Mesothelial cell of epicardium (in vitro differentiated cells): ENCODE results near the gene NLK. TPM values are rescaled to one million over a fixed set of nuclear protein-coding genes. Genes with fewer than 3 reads are reported as not detected.

Experiments used
- DNase-seq, 2 experiments: peaks; one replicate each; pipeline ENCODE4 v3.0.0; 2021; ENCODE audit warnings: low spot score in 2 of 2; ENCODE audit not compliant: unreplicated experiment in 2 of 2
- H3K27ac Mint-ChIP-seq: 2 replicates; pipeline ENCODE4 v1.8.0; 2021; ENCODE audit warnings: mixed read lengths
- H3K27me3 Mint-ChIP-seq: 2 replicates; pipeline ENCODE4 v1.8.0; 2021; ENCODE audit warnings: low read depth, mixed read lengths
- H3K36me3 Mint-ChIP-seq: 2 replicates; pipeline ENCODE4 v1.8.0; 2021; ENCODE audit warnings: mixed read lengths
- H3K4me1 Mint-ChIP-seq: 2 replicates; pipeline ENCODE4 v1.8.0; 2021; ENCODE audit warnings: mixed read lengths
- H3K4me3 Mint-ChIP-seq: 2 replicates; pipeline ENCODE4 v1.8.0; 2021; ENCODE audit warnings: mild to moderate bottlenecking, moderate library complexity, mixed read lengths
- H3K9me3 Mint-ChIP-seq: 2 replicates; pipeline ENCODE4 v1.8.0; 2021; ENCODE audit warnings: mixed read lengths
- total RNA-seq: library from RNA; stranded (reverse); gene quantifications from 3 replicates; pipeline ENCODE4 v1.2.1, GENCODE V29; 2021
- TF ChIP-seq, protein P1 (sequence below): fragments of 200-600 bp; sonication (generic); IDR thresholded peaks from one replicate; pipeline ENCODE4 v1.5.0; 2021; ENCODE audit warnings: antibody characterized with exemption; ENCODE audit not compliant: unreplicated experiment

The NLK gene
- total RNA-seq, 1 donor from 2014 or later, result 22.6 TPM

DNA sequence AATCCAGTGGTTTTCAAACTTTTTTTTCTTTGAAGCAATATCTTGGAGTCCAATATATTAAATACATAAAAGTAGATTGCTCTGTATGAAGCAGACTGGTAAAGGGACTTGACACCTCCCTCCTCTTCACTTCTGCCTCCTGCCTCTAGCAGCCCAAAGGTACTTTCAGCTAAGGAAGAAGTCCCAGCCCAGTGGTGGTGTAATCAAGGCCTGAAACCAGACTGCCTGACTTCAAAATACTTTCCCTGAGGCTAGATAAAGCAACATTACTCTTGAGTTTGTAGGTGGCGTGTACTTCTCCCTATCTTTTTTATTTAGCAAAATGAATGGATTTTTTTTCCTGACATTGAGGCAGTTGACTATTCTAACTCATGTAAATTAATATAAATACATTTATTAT is 154.2 kb downstream of the NLK start:
- TF ChIP-seq, protein P1, sequence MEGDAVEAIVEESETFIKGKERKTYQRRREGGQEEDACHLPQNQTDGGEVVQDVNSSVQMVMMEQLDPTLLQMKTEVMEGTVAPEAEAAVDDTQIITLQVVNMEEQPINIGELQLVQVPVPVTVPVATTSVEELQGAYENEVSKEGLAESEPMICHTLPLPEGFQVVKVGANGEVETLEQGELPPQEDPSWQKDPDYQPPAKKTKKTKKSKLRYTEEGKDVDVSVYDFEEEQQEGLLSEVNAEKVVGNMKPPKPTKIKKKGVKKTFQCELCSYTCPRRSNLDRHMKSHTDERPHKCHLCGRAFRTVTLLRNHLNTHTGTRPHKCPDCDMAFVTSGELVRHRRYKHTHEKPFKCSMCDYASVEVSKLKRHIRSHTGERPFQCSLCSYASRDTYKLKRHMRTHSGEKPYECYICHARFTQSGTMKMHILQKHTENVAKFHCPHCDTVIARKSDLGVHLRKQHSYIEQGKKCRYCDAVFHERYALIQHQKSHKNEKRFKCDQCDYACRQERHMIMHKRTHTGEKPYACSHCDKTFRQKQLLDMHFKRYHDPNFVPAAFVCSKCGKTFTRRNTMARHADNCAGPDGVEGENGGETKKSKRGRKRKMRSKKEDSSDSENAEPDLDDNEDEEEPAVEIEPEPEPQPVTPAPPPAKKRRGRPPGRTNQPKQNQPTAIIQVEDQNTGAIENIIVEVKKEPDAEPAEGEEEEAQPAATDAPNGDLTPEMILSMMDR, result no peak
- H3K36me3 Mint-ChIP-seq, result peaks cover 24% of the 10 kb centered on the region
- no peak for DNase-seq
- no peak overlapping the region for H3K27ac Mint-ChIP-seq
- no peak overlapping the region for H3K4me3 Mint-ChIP-seq
- H3K27me3 Mint-ChIP-seq, result no peaks in the 10 kb centered on the region
- no peaks in the 10 kb centered on the region for H3K4me1 Mint-ChIP-seq
- H3K9me3 Mint-ChIP-seq, result no peaks in the 10 kb centered on the region

DNA sequence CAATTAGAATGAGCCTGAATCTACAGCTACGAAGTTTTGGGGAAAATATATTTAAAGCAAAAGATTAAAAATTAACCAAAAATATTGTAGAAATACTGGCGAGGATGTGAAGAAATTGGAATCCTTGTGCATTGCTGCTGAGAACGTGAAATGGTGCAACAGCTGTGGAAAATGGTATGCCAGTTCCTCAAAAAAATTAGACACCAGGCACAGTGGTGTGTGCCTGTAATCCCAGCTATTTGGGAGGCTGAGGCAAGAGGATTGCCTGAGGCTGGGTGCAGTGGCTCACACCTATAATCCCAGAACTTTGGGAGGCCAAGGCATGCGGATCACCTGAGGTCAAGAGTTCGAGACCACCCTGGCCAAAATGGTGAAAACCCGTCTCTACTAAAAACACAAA is 156.6 kb downstream of the NLK start:
- DNase-seq, result no peak
- no peak overlapping the region for H3K27ac Mint-ChIP-seq
- H3K9me3 Mint-ChIP-seq, result no peaks in the 10 kb centered on the region
- H3K4me3 Mint-ChIP-seq, result no peak overlapping the region
- peaks cover 15% of the 10 kb centered on the region for H3K36me3 Mint-ChIP-seq
- TF ChIP-seq, protein P1, result no peak
- H3K27me3 Mint-ChIP-seq, result no peaks in the 10 kb centered on the region
- H3K4me1 Mint-ChIP-seq, result no peaks in the 10 kb centered on the region

DNA sequence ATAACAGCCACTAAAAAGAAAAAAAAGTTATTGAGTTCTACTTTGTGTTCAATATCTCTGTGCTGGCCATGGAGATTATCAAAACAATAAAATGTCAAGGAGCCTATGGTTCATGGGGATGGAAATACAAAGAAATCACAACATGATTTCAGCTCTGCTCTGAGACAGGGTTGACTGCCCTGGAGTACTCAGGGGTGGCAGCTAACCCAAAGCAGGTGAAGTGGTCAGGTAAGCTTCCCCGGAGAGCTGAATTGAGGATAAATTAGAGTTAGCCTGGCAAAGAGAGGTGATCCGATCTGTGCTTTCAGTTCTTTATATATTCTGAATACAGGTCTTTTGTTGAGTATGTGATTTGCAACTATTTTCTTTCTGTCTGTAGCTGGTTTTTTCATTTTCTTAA is 157.3 kb downstream of the NLK start:
- DNase-seq, result no peak
- Mint-ChIP-seq H3K27ac (no peak overlapping the region), H3K4me1 (no peaks in the 10 kb centered on the region)

DNA sequence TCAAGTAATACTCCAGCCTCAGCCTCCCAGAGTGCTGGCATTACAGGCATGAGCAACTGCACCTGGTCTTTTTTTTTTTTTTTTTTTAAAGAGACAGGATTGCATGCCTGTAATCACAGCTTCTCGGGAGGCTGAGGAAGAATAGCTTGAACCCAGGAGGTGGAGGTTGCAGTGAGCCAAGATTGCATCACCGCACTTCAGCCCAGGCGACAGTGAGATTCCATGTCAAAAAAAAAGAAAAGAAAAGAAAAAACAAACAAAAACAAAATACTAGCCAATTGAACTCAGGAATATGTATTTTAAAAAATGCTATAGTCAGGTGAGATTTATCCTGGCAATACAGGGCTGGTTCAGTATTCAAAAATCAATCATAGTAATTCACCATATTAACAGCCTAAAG is 158.8 kb downstream of the NLK start:
- no peak overlapping the region for H3K27ac Mint-ChIP-seq

More for the DNA sequence above, 157.3 kb downstream of the NLK start:
- TF ChIP-seq, protein P1, result no peak
- Mint-ChIP-seq H3K4me3 (no peak overlapping the region), H3K9me3 (no peaks in the 10 kb centered on the region), H3K36me3 (peaks cover 14% of the 10 kb centered on the region), H3K27me3 (no peaks in the 10 kb centered on the region)

DNA sequence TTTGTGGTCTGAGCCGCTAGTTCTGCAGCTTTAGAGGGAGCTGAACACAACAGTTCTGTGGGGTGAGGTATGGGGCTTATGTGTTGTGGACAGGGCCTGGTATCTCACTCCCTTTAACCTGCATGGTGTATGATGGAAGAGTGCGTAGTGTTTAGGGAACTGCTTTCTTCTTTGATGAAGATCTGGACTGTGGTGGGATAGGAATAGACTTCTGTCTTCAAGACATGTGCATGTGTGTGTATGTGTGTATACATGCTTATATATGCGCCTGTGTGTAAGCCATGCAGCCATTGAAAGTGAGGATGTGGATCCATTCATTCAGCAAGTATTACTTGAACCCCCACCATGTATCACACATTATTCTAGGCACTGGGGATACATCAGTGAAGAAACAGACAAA is 161.8 kb downstream of the NLK start:
- Mint-ChIP-seq H3K4me1 (no peaks in the 10 kb centered on the region), H3K27ac (no peak overlapping the region), H3K9me3 (peaks cover under 1% of the 10 kb centered on the region), H3K27me3 (no peaks in the 10 kb centered on the region), H3K36me3 (peaks cover 1% of the 10 kb centered on the region), H3K4me3 (no peak overlapping the region)
- TF ChIP-seq, protein P1, result no peak
- no peak for DNase-seq

More for the DNA sequence above, 158.8 kb downstream of the NLK start:
- no peak for DNase-seq
- no peaks in the 10 kb centered on the region for H3K27me3 Mint-ChIP-seq
- no peaks in the 10 kb centered on the region for H3K9me3 Mint-ChIP-seq
- TF ChIP-seq, protein P1, result no peak
- H3K4me3 Mint-ChIP-seq, result no peak overlapping the region
- no peaks in the 10 kb centered on the region for H3K4me1 Mint-ChIP-seq
- peaks cover 14% of the 10 kb centered on the region for H3K36me3 Mint-ChIP-seq

DNA sequence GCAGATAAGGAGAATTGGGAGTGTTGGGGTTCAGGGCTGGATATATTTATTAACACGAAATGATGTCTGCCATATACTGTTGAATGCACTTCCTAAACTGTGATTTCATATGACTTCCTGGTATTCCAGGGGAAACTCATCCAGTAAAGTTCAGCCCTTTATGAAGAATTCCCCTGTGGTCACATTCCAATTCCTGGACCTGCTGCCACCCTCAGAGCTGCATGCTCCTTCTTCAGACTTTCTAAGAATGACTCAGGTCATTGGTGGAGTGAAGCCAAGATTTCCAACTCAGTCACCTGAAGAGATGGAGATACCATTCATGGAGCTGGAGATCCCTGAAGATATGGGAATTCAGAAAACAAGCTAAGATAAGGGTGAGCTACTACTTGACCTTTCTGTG is 162.3 kb downstream of the NLK start:
- Mint-ChIP-seq H3K27me3 (no peaks in the 10 kb centered on the region), H3K4me3 (no peak overlapping the region), H3K4me1 (no peaks in the 10 kb centered on the region), H3K27ac (no peak overlapping the region), H3K36me3 (peaks cover 5% of the 10 kb centered on the region), H3K9me3 (peaks cover 5% of the 10 kb centered on the region)
- no peak for DNase-seq
- TF ChIP-seq, protein P1, result no peak
